Thyroid gland (tissue), 4 donors: Measurements from ENCODE around the gene PABPN1. TPM values are rescaled to one million over a fixed set of nuclear protein-coding genes. Genes with fewer than 3 reads are reported as not detected.

ENCODE experiments used
- DNase-seq, 2 donors: peaks; one replicate each; pipeline ENCODE4 v3.0.0-alpha.2; 2019
- H3K27ac ChIP-seq, 3 donors: fragments of 200-600 bp; sonication (generic); 1 replicate in 2 of 3; 2 replicates in 1 of 3; pipeline ENCODE4 v1.5.1; 2016 to 2019; ENCODE audit warnings: mild to moderate bottlenecking in 1 of 3, moderate library complexity in 1 of 3
- H3K27me3 ChIP-seq: fragments of 200-600 bp; sonication (generic); one replicate; pipeline ENCODE4 v1.5.1; 2019
- H3K36me3 ChIP-seq, 2 donors: fragments of 200-600 bp; sonication (generic); one replicate each; pipeline ENCODE4 v1.5.1; 2016 to 2019
- H3K4me1 ChIP-seq, 2 donors: fragments of 200-600 bp; sonication (generic); one replicate each; pipeline ENCODE4 v1.5.1; 2017 to 2019
- H3K4me3 ChIP-seq, 3 donors: fragments of 200-600 bp; sonication (generic); replicated peaks in 1 of 3; 1 replicate in 2 of 3; 2 replicates in 1 of 3; pipeline ENCODE4 v1.5.1; 2016; ENCODE audit warnings: mild to moderate bottlenecking in 1 of 3
- H3K9me3 ChIP-seq: fragments of 200-600 bp; sonication (generic); one replicate; pipeline ENCODE4 v1.5.1; 2017
- POLR2A ChIP-seq, 2 donors: fragments of 450-650 bp; IDR thresholded peaks; one replicate each; pipeline ENCODE4 v1.6.1; 2017; ENCODE audit warnings: antibody characterized with exemption in 2 of 2, mild to moderate bottlenecking in 2 of 2, moderate library complexity in 1 of 2
- WGBS, 2 donors: methylation state at CpG; one replicate each; pipeline ENCODE4 v1.1.5; 2017; 5-methylcytosine and 5-hydroxymethylcytosine counted together
- intact Hi-C: fragments of 100-400 bp; cut with DNase I; formaldehyde crosslinking; loops from one replicate; pipeline ENCODE4 v1.15.1; 2023
- total RNA-seq, 4 donors: library from RNA; depleted of rRNA; stranded (reverse); fragments of >200 nt; gene quantifications; one replicate each; pipeline ENCODE4 v1.2.3, GENCODE V29; 2016
- TF ChIP-seq, protein P1 (sequence below), 6 experiments: fragments of 200-600 bp in 3 of 6; fragments of 450-650 bp in 3 of 6; sonication (generic) in 3 of 6; IDR thresholded peaks; one replicate each; pipeline ENCODE4 v1.5.1; 2016 to 2019; ENCODE audit warnings: antibody characterized with exemption in 6 of 6, mild to moderate bottlenecking in 2 of 6, inconsistent platforms in 1 of 6, moderate library complexity in 1 of 6

PABPN1 gene
- total RNA-seq, 4 donors from 2014 or later: 37.9 to 74.6 (median 60.5) TPM

DNA sequence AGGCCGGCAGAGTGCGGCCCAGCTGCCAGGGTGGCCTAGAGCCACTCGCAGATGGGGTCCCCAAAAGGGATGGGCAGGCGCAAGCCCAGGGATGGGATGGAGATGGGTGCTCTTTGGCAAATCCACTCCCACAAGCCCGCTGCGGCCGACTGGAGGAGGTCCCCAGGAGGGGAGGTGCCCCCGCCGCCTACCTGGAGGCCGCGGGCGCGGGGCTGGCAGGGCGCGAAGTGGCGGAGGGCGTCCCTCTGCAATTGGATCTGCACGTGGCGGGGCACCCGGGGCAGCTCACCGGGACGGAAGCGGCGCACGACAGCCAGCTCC is 19.3 kb upstream of the PABPN1 start:
- DNase-seq: no peak
- Histone ChIP-seq H3K4me3 (peak overlapping the region; percentile 54 to 82 (median 64)), H3K9me3 (no peaks in the 10 kb centered on the region), H3K36me3 (peaks cover 0 to 5% of the 10 kb centered on the region in 2 donors), H3K27ac (peak overlapping the region; percentile 82 to 98 (median 96)), H3K4me1 (peaks cover 14 to 31% of the 10 kb centered on the region in 2 donors), H3K27me3 (no peaks in the 10 kb centered on the region)
- WGBS, 2 donors: 0% methylated on average over 4 to 16 of the region's 25 CpGs
- TF ChIP-seq, protein P1, sequence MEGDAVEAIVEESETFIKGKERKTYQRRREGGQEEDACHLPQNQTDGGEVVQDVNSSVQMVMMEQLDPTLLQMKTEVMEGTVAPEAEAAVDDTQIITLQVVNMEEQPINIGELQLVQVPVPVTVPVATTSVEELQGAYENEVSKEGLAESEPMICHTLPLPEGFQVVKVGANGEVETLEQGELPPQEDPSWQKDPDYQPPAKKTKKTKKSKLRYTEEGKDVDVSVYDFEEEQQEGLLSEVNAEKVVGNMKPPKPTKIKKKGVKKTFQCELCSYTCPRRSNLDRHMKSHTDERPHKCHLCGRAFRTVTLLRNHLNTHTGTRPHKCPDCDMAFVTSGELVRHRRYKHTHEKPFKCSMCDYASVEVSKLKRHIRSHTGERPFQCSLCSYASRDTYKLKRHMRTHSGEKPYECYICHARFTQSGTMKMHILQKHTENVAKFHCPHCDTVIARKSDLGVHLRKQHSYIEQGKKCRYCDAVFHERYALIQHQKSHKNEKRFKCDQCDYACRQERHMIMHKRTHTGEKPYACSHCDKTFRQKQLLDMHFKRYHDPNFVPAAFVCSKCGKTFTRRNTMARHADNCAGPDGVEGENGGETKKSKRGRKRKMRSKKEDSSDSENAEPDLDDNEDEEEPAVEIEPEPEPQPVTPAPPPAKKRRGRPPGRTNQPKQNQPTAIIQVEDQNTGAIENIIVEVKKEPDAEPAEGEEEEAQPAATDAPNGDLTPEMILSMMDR (IDR thresholded peaks at IDR 0.05): no peak
- peak in 1 of 2 donors; percentile 83 for TF ChIP-seq POLR2A (IDR thresholded peaks at IDR 0.05)
- intact Hi-C loops: no loop called here

DNA sequence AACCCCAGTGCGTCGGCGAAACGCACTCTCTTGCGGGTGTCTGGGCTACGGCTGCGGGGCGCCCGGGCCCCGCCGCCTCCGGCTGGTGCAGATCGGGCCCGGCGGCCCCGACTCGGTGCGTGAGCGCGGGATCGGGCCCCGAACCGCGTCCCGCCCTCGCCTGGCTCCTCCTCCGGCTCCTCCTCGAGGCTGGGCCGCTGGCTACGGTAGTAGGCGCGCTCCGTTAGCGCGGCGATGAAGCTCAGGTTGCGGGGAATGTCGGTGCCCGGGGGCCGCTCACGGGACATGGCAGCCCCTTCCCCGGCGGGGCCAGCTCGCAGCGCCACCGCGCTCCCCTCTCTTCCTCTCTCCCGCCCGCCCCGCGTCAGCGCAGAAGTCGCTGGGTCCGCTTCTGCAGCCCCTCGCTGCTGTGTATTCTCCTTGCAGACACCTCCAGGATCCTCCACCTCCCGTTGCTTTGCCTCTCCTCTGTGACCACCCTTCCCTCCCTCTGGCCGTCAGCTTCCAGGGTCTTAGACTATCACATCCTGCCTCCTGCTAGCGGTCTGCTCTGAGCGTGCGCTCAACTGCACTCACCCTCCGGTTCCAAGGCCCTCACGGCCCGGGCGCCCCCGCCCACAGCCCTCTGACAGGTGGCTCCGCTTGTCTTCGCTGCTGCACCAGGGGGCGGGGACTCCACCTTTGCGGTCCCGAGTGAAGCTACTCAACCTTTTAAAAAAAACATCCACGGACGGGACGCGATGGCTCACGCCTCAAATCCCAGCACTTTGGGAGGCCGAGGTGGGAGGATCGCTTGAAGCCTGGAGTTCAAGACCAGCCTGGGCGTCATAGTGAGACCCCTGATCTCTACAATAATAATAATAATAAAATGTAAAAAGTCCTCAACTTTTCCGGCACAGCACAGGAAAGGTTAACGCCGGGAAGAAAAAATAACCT is 18.7 kb upstream of the PABPN1 start, which contains the start of gene PPP1R3E:
Gene PPP1R3E, minus strand, starts transcription at position 570 of the 936 bp plus-strand sequence. Its CDS starts 283 bp downstream, at position 287.
- Histone ChIP-seq H3K27ac (peak within 1 kb of the TSS; percentile 82 to 98 (median 96)), H3K36me3 (peaks cover 0 to 5% of the 10 kb centered on the region in 2 donors), H3K4me3 (peak within 1 kb of the TSS; percentile 54 to 82 (median 64)), H3K9me3 (no peaks in the 10 kb centered on the region), H3K27me3 (no peaks in the 10 kb centered on the region), H3K4me1 (peaks cover 20 to 35% of the 10 kb centered on the region in 2 donors)
- 3 to 8% methylated on average over 26 to 42 of the region's 81 CpGs for WGBS, 2 donors
- intact Hi-C loops: no loop called here
- peak; percentile 86 to 88 for DNase-seq
- TF ChIP-seq, protein P1 (IDR thresholded peaks at IDR 0.05): no peak
- TF ChIP-seq POLR2A (IDR thresholded peaks at IDR 0.05): peak in 1 of 2 donors; percentile 70

DNA sequence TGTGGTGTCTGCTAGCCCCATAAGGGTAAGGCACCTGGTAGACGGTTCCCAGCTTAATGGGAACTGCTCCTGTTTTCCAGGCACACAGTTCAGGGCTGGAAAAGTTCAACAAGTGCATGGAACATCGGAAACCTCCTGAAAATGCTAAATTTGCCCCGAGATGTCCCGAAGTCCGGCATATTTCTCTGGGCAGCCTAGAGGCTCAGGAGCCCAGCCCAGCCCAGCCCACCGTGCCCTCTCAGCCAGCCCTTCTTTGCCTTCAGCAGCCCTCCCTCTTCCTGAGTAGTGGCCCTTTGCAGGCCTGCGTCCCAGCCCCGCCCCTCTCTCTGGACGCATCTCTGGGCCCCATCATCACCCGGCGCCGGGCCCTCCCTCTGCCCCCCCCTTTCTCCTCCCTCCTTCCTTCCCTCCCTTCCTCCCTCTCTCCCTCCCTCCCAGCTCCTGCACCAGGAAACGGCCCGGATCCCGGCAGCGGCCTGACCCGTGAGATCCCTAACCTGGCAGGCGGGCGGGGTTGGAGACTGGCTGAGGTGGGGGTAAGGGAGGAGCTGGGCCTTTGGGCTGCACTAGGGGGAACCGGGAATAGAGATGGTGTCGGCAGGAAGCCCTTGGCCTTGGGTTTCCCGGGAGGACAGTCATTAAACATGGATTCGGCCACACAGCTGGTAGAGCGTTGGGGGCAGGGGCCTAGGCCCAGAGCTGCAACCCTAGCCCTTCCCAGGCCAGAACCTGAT is 14.7 kb upstream of the PABPN1 start, which contains the start of gene BCL2L2:
Gene BCL2L2, plus strand, starts transcription at position 422 of the 734 bp plus-strand sequence. CDS start 935 bp downstream, outside the sequence.
- Histone ChIP-seq H3K4me1 (peaks cover 25 to 38% of the 10 kb centered on the region in 2 donors), H3K36me3 (peaks cover 3 to 8% of the 10 kb centered on the region in 2 donors), H3K4me3 (peak within 1 kb of the TSS in 2 of 3 donors; percentile 69 to 73), H3K27ac (peak within 1 kb of the TSS; percentile 70 to 88 (median 87)), H3K9me3 (no peaks in the 10 kb centered on the region), H3K27me3 (no peaks in the 10 kb centered on the region)
- intact Hi-C loops: no loop called here
- peak; percentile 41 to 82 for TF ChIP-seq POLR2A (IDR thresholded peaks at IDR 0.05)
- TF ChIP-seq, protein P1 (IDR thresholded peaks at IDR 0.05): no peak
- WGBS, 2 donors: 0 to 4% methylated on average over 22 to 24 of the region's 24 CpGs
- DNase-seq: peak; percentile 96 to 97

DNA sequence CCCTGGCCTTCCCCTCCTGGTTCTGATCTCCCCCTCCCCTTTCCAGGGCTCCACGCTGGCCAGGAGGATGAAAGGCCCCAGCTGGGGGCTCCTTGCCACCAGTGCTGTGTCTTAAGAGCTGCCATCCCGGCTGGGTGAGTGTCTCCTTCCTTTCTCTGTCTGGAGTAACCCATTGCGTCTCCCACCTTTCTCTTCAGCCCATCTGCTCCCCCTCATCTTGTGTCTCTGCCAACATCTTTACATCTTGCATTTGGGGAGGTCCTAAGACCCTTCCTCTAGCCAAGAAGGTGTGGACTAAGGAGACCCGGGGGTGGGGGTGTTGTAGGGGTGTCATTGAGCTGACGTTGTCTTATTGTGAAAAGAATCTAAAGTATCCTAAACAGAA is 14.1 kb upstream of the PABPN1 start:
- Histone ChIP-seq H3K9me3 (no peaks in the 10 kb centered on the region), H3K4me3 (peak overlapping the region in 2 of 3 donors; percentile 69 to 73), H3K27me3 (no peaks in the 10 kb centered on the region), H3K27ac (peak overlapping the region; percentile 70 to 88 (median 87)), H3K36me3 (peaks cover 3 to 8% of the 10 kb centered on the region in 2 donors), H3K4me1 (peaks cover 25 to 38% of the 10 kb centered on the region in 2 donors)
- TF ChIP-seq POLR2A (IDR thresholded peaks at IDR 0.05): no peak
- TF ChIP-seq, protein P1 (IDR thresholded peaks at IDR 0.05): no peak
- 9% methylated on average over 5 of the region's 5 CpGs for WGBS, 2 donors
- no peak for DNase-seq
- intact Hi-C loops: no loop called here
